ENCODE measurements around the gene FBXW7. TPM values are rescaled to one million over a fixed set of nuclear protein-coding genes. Genes with fewer than 3 reads are reported as not detected.

Gene FBXW7
- total RNA-seq, 2 experiments from 2014 or later: 128 to 140 TPM

DNA sequence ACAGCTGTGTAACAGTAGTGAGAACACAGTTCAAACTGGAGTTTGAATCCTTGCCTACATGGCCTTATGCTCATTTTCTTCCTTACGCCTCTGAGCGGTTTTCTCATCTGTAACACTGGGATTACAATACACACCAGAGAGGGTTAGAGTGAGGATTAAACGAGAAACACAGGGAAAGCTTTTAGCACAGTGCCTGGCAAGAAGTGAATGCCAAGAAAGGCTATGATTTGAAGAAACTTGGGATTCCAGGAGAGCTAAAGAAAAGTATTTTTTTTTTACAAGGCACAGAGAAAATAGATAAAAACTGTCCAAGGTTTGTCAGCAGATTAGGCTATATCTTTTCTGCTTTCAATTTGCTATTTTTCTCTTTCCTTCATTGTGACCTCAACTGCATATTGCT, 246.4 kb downstream of the FBXW7 start:
- no peaks in the 10 kb centered on the region for H3K27me3 ChIP-seq (ENCODE audit: control insufficient read depth in 1 of 2, insufficient read depth in 2 of 2, low read length in 2 of 2)
- Mint-ChIP-seq H3K4me3 (no peak overlapping the region), H3K4me1 (ENCODE audit: low read depth) (no peaks in the 10 kb centered on the region), H3K27me3 (no peaks in the 10 kb centered on the region), H3K9me3 (peaks cover 3% of the 10 kb centered on the region), H3K27ac (no peak overlapping the region), H3K36me3 (ENCODE audit: low read depth) (no peaks in the 10 kb centered on the region)
- intact Hi-C loops (cut with DNase I, micrococcal nuclease): no loop called here
- peaks cover 0 to 6% of the 10 kb centered on the region in 2 experiments for H3K9me3 ChIP-seq (ENCODE audit: control insufficient read depth in 1 of 2, insufficient read depth in 1 of 2, low read length in 2 of 2)
- H3K4me3 ChIP-seq (ENCODE audit: low read length): no peak overlapping the region
- no peaks in the 10 kb centered on the region for H3K4me1 ChIP-seq (ENCODE audit: insufficient read depth, low read length)
- ChIA-PET CTCF (no interaction called here), POLR2A (no interaction called here)
- TF ChIP-seq, protein P1, sequence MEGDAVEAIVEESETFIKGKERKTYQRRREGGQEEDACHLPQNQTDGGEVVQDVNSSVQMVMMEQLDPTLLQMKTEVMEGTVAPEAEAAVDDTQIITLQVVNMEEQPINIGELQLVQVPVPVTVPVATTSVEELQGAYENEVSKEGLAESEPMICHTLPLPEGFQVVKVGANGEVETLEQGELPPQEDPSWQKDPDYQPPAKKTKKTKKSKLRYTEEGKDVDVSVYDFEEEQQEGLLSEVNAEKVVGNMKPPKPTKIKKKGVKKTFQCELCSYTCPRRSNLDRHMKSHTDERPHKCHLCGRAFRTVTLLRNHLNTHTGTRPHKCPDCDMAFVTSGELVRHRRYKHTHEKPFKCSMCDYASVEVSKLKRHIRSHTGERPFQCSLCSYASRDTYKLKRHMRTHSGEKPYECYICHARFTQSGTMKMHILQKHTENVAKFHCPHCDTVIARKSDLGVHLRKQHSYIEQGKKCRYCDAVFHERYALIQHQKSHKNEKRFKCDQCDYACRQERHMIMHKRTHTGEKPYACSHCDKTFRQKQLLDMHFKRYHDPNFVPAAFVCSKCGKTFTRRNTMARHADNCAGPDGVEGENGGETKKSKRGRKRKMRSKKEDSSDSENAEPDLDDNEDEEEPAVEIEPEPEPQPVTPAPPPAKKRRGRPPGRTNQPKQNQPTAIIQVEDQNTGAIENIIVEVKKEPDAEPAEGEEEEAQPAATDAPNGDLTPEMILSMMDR (IDR thresholded peaks at IDR 0.05): no peak
- no peak overlapping the region for H3K27ac ChIP-seq (ENCODE audit: low read depth in 1 of 2, low read length in 2 of 2)
- DNase-seq: no peak
- H3K36me3 ChIP-seq (ENCODE audit: insufficient read depth, low read length): no peaks in the 10 kb centered on the region
- ATAC-seq (ENCODE audit: poor library complexity): no peak

DNA sequence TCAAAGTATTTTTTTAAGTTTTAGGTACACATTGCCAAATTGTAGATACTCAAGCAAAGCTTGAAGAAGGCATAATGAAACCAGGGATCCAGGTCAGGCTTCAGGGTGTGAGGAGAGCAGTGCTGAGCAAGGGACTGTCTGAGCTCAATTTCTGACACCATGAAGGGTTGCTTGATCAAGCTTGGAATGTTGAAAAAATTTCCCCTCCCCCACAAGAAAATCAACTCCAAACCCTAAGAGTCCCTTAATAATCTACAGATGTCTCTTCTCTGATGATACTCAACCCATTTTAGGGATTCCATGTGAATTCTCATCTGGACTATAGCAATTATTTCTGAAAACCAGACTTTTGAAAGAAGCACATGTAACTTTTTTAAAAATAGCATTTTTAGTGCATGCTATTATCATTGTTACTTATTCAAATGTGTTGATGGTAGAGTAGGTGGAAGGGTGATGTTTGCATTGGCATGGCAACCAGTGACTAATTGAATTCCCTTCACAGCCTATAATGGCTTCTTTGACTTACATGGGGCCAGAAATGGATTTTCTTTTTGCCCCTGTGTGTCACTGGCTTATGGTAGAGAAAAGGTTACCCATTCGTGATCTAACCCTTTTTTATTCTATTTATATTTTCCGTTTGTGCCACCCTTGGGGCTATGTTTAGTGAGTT, 252.0 kb downstream of the FBXW7 start:
- no peak overlapping the region for H3K4me3 ChIP-seq (ENCODE audit: low read length)
- H3K9me3 ChIP-seq (ENCODE audit: control insufficient read depth in 1 of 2, insufficient read depth in 1 of 2, low read length in 2 of 2): peaks cover 0 to 10% of the 10 kb centered on the region in 2 experiments
- H3K9me3 Mint-ChIP-seq: peaks cover 3% of the 10 kb centered on the region
- H3K36me3 Mint-ChIP-seq (ENCODE audit: low read depth): no peaks in the 10 kb centered on the region
- H3K27ac ChIP-seq (ENCODE audit: low read depth in 1 of 2, low read length in 2 of 2): no peak overlapping the region
- peaks cover 33% of the 10 kb centered on the region for H3K4me1 Mint-ChIP-seq (ENCODE audit: low read depth)
- ATAC-seq (ENCODE audit: poor library complexity) (no peak), DNase-seq (no peak)
- ChIA-PET POLR2A (no interaction called here), CTCF (no interaction called here)
- no peaks in the 10 kb centered on the region for H3K27me3 ChIP-seq (ENCODE audit: control insufficient read depth in 1 of 2, insufficient read depth in 2 of 2, low read length in 2 of 2)
- TF ChIP-seq, protein P1 (IDR thresholded peaks at IDR 0.05): no peak
- H3K27ac Mint-ChIP-seq: no peak overlapping the region
- no peak overlapping the region for H3K4me3 Mint-ChIP-seq
- intact Hi-C loops (cut with DNase I, micrococcal nuclease): no loop called here
- no peaks in the 10 kb centered on the region for H3K27me3 Mint-ChIP-seq
- peaks cover 20% of the 10 kb centered on the region for H3K4me1 ChIP-seq (ENCODE audit: insufficient read depth, low read length)
- H3K36me3 ChIP-seq (ENCODE audit: insufficient read depth, low read length): no peaks in the 10 kb centered on the region

DNA sequence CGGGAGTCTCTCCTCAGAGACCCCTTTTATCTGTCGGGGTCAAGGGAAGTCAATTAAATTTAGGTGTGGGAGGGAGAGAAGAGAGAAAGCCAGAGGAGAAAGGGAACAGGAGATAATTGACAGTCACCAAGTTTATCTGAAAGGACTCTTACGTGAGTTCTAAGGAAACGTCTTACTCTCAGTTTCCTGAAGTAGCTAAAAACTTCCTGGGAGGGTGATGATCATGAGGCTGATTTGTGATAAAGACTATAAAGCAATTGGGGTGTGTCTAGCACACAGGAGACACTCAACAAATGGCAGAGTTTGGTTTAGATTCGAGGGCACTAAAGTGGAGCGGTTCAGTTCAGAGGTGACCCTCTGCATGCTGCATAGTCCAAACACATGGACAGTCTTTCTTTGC, 254.1 kb downstream of the FBXW7 start:
- peak; percentile 48 for ATAC-seq (ENCODE audit: poor library complexity)
- peaks cover 0 to 10% of the 10 kb centered on the region in 2 experiments for H3K9me3 ChIP-seq (ENCODE audit: control insufficient read depth in 1 of 2, insufficient read depth in 1 of 2, low read length in 2 of 2)
- ChIA-PET POLR2A (interaction anchor here (0.5 to 1.2 kb wide), 4 partner anchors 12 to 291 kb away, joined by 3 read pairs; no protein-coding TSS in a partner anchor), CTCF (no interaction called here)
- peak overlapping the region; percentile 89 for H3K27ac Mint-ChIP-seq
- H3K4me1 ChIP-seq (ENCODE audit: insufficient read depth, low read length): peaks cover 20% of the 10 kb centered on the region
- H3K4me1 Mint-ChIP-seq (ENCODE audit: low read depth): peaks cover 41% of the 10 kb centered on the region
- peak in 2 of 14 experiments; percentile 9 to 40 for DNase-seq
- intact Hi-C loops (cut with DNase I, micrococcal nuclease): no loop called here
- TF ChIP-seq, protein P1 (IDR thresholded peaks at IDR 0.05): no peak
- H3K4me3 Mint-ChIP-seq: peak overlapping the region; percentile 73
- H3K27ac ChIP-seq (ENCODE audit: low read depth in 1 of 2, low read length in 2 of 2): peak overlapping the region in 1 of 2 donors; percentile 8
- no peak overlapping the region for H3K4me3 ChIP-seq (ENCODE audit: low read length)
- H3K36me3 Mint-ChIP-seq (ENCODE audit: low read depth): no peaks in the 10 kb centered on the region
- no peaks in the 10 kb centered on the region for H3K27me3 Mint-ChIP-seq
- no peaks in the 10 kb centered on the region for H3K27me3 ChIP-seq (ENCODE audit: control insufficient read depth in 1 of 2, insufficient read depth in 2 of 2, low read length in 2 of 2)
- peaks cover 3% of the 10 kb centered on the region for H3K9me3 Mint-ChIP-seq
- no peaks in the 10 kb centered on the region for H3K36me3 ChIP-seq (ENCODE audit: insufficient read depth, low read length)

All from CD4-positive, alpha-beta T cell (primary cell).